ENCODE measurements around the gene GSTO2.

Gene GSTO2

DNA sequence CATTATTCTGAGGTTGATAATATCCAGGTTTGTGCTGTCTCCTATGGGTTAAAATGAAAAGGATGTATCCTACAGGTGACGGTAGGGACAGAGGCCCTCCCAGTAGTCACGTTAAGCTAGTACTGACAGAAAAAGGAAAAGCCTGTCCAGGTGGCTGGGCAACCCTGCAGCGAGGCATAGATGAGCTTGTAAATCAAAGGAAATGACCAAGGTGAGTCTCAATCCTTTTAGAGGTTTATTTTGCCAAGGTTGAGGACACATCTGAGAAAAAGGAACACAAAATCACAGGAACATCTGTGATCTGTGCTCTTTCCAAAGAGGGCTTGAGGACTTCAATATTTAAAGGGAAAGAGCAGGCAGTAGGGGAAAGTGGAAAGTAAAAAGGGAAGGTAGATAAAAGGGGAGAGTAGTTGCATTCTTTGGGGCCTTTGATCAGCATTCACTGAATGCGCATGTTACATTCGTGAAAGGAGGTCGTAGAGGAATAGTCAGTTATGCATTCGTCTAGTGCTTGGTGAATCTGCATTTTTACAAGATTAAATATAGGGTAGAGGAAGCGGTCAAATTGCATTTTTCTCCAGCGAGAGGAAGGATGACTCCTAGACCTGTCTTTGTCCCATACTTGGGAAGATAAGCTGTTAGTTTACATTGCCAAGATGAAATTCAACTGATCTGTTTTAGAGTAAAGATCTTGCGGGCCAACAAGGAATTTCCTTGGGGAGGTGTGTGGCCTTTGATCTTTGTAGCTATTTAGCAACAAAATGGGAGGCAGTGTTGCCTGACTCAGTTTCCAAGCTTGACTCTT lies 15.2 kb upstream of the GSTO2 start:
- no peak for DNase-seq

DNA sequence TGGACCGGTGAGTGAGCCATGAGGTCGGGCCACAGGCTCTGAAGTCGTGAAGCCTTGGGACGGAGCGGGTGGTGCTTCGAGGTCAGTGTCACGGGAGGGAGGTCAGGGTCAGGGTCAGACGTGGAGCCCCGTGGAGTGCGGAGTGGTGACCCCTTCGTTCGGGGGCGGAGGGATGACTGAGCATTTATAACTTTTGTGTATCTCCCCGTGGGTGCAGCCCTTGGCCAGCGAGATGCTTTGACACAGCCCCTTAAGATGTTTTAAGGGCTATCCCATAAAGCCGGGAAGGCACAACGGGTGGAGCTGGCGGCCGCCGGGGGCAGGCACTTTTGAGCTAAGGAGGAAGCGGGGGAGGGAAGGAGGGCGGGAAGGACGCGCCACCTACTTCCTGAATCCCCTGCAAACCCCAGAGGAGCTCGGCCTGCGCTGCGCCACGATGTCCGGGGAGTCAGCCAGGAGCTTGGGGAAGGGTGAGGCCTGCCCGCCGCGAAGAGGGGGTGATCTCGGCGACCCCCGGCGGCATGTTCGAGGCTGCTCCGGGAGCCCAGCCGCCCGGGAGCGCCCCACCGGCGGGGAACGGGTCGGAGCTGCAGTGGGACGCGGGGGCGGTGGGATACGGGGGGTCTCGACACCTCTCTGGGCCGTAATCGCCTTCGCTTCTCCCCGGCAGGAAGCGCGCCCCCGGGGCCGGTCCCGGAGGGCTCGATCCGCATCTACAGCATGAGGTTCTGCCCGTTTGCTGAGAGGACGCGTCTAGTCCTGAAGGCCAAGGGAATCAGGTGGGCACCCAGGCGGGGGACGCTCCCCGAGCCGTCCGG lies 14.3 kb upstream of the GSTO2 start, which contains the start of gene GSTO1:
TSS of gene GSTO1 (plus strand) at position 400 of the 818 bp plus-strand sequence. CDS start at position 437, 37 bp downstream.
- DNase-seq = peak in 54 of 58 donors; percentile 4 to 82 (median 57)

DNA sequence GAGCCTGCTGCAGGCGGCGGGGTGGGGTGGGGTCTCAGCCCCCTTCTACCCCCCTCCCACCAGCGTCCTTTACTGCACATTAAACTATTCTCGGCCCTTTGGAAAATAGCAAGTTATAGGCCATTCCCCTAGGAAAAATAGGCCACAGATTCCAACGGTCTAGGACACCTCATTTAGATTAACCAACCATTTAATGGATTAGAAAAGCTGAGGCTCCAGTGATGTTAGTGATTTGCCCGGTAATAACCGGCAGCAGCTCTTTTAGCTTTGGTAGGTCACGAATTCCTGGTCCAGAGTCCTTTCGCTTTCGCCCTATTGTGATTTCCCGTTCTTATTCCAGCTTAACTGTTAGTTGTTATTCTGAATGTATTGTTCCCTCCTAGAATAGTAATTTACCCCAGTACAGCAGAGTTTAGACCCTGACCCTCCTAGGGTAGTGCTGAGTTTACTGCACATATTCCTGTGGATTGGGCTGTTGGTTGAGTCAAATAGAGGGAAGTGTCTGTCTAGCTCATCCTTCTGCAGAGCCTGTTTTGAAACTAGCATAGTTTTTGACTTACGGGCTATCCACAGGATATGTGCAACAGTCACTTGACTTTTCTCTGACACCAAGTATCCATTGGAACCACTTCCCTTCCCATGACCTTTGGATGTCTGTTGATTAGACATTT lies 13.5 kb upstream of the GSTO2 start:
- DNase-seq = peak in 14 of 58 donors; percentile 4 to 59 (median 35)

DNA sequence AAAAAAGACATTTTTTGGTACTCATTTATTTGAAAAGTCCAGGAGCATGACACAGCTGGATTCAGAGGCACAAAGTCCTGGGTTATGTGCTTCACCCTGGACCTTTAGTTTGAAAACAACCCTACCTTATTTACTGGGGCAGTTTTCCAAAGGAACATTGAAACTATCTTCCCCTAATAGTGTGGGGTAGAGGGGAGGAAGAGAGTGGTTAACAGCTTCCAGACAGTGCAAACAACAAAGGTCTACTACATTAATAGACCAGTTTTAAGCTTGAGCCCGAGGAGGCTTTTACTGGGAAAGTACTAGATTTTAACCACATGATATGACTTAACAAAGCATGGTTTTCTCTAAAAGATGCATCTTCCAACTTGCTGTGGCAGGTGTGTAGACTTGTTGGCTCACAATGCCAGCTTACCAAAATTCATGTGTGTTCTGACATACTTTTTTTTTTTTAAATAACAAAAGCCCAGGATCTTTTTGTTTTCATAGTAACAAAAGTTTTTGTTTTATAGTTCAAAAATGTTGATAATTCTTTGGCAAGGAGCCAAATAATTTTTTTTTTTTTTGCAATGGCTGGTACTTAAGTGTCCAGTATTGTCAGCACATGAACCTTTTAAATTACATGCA lies 12.5 kb upstream of the GSTO2 start:
- DNase-seq = no peak

DNA sequence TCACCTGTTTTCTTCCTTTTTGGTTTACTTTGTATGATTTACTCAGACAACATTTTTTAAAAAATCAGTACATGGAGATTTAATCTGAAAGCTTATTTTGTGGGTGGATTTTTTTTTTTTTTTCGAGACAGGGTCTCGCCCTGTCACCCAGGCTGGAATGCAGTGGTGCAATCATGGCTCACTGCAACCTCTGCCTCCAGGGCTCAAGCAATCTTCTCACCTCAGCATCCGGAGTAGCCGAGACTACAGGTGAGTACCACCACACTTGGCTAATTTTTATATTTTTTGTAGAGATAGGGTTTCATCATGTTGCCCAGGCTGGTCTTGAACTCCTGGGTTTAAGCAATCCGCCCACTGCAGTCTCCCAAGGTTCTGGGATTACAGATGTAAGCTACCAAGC lies 11.7 kb upstream of the GSTO2 start:
- no peak for DNase-seq

DNA sequence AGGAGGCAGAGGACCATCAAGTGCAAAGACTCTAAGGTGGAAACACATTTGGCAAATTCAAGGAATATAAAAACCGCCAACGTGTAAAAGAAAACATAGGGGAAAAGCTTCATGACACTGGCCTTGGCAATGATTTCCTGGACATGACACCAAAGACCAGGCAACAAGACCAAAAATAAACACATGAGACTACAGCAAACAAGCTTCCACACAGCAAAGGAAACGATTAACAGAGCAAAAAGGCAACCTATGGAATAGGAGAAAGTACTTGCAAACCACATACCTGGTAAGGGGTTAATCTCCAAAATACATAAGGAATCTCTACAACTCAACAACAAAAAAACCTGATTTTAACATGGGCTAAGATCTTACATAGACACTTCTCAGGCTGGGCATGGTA lies 10.8 kb upstream of the GSTO2 start:
- DNase-seq = no peak

DNA sequence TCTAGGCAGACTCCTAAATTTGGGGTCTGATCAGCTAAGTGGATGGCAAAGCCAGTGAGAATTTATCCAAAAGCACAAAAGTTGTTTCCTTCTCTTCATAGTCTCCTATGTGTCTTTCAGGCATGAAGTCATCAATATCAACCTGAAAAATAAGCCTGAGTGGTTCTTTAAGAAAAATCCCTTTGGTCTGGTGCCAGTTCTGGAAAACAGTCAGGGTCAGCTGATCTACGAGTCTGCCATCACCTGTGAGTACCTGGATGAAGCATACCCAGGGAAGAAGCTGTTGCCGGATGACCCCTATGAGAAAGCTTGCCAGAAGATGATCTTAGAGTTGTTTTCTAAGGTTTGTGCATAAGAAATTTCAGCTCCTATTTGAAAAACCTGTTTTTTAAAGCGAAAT lies 9.5 kb upstream of the GSTO2 start:
- no peak for DNase-seq

DNA sequence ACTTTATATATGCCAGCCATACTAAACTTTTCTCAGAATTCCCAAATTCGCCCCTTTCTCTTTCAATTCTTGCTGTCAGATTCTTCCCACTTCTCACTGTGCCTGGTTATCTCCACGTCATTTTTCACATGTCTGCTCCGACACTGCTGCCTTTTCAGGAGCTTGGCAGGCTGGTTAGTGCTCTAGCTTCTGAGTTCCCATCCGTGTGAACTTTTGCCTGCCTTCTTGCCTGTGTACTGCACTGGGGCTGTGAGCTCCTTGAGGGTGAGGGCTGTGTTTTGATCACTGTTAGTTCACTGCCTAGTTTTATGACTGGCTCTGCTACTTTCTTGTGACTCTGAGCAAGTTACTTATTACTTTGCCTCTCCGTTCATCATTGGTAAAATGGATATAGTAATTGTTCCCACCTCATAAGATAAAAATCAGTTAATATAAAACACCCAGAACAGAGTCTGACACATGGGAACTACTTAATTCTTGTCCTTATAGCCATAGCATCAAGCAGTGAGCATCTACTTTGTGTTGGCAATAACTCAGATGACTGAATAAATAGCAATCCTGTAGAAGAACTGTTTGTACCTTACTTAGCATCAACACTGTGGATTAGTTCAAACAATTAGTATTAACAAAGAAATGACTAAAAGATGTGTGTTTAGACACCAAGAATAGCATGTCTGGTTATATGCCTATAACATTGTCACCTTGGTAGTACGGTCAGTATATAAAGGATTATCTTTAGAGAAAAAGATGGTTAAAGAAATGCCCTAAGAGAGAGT lies 8.8 kb upstream of the GSTO2 start:
- DNase-seq = no peak

DNA sequence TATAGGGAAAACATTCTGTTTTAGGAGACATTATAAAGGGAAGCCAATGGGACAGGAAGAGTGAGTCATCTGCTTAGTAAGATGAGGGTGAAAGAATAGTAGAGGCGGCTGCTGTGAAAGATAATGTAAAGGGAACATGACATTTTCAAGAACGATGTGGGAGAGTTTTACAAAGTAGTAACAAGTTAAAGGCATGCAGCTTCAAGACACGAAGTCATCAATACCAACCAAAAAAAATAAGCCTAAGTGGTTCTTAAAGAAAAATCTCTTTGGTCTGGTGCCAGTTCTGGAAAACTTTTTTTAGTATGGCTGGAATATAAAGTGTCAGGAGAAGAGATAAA lies 8.2 kb upstream of the GSTO2 start:
- DNase-seq = peak in 2 of 58 donors; percentile 11 to 16

DNA sequence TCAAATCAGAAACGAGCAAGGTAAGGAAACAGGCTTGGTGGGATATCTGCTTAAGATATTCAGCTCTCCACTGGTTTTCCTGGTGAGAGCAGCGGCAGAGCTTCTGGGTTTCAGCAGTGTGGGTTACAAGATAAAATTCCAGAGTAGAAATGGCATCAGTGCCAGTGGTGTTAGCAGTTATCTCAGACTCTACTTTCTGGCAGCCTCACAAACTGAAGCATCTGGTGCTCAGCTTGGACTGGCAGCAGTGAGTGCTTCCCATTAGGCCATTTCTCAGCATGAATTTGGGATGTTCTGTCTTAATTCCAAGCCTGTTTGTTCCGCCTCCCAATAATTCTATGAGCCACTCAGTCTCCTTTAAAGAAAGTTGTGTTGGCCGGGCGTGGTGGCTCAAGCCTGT lies 6.9 kb upstream of the GSTO2 start:
- peak in 3 of 58 donors; percentile 13 to 17 (median 13) for DNase-seq

DNA sequence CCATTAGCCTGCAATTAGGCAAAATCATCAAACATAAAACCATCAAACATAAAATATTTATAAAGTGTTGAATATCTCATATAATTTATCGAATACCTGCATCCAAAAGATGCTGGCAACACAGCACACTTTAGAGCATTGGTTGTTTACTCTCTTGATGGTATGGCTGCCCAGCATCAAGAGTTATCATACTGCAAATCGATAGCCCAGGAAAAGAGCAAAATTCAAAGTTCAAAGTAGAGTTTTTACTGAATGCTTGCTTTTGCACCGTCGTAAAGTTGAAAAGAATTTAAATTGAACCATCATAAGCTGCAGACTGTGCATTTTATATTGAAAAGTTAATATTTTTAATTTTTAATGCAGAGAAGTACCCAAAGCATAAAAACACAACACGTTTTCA lies 4.2 kb upstream of the GSTO2 start:
- no peak for DNase-seq

DNA sequence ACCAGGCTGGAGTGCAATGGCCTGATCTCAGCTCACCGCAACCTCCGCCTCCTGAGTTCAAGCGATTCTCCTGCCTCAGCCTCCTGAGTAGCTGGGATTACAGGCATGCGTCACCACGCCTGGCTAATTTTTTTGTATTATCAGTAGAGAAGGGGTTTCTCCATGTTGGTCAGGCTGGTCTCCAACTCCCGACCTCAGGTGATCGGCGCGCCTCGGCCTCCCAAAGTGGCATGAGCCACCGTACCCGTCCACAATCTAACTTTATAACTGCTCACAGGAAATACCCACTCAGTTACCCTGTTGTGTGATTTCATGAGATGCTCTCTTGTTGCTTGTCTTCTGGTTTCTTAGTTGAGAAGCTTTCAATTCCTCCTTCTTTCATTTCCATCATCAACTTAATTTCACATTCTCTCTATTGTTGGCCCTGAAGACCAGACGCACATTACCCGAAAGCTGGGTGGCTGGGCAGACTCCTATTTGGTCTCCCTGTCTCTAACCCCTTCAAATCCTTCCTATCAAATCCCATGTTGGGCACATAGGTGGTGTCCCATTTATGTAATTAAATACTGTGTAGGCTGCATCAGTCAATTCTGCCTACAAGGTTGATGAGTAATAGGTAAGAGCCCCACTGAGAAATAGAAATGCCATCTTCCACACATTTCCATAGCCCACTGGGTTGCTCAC lies 1.1 kb upstream of the GSTO2 start:
- DNase-seq = no peak

DNA sequence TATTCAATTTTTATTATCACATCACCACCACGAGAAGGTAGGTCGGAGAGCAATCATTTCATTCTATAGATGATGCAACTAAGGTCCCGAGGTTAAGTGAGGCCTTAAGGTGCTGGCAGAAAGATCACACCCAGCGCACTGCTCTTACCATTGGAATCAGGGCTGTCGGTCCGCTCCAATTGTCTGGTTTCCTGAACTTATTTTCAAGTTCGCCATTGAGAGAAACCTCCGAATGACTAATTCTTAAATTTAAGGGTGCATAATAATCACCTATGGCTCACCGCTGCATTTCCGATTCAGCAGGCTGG lies 625 bp upstream of the GSTO2 start:
- DNase-seq = peak in 1 of 58 donors; percentile 63

DNA sequence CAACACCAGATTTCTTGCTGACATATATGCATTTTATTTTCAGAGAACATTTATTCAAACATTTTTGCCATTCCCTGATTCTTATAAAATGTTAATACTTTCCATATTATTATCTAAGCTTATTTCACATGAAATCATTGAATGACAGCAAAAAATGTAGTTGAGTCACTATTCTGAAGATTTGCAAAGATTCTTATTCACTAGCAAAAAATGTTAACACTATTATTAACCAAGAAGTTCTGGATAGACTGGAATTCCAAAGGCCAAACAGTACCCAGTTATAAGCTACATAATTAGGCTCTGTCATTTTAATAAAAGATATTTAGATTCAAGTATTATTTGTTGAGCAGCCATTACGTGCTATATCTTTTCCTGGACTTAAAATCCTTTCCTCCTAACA lies 4.3 kb downstream of the GSTO2 start:
- no peak for DNase-seq

DNA sequence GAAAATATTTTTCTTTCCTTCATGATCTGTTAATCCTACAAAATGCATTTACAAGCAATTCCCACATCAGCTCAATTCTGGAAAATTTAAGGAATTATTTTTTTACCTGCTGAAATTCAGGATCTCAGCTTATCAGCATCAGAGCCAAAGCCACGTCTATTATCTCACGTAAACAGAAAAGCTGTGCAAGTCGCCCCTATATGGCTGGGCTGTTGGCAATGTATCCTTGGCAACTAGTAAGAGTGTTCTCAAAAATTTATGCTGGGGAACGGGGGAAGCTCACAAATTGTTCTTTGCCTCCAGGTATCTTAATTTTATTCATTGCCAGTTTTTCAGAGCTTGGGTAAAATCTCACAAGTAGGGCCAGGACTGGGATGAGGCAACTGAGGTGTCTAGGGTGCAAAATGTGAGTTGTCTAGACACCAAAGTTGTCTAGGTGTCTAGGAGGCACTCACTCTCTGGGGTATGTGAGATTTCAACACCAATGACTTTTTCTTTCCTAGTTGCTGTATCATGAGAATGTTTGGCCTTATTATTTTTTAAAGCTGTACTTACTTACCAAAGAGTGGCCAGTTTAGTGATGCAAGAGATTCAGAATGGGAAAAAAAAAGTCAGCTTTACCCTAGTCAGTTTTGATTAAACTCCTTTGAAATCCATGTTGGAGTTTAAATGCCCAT lies 5.1 kb downstream of the GSTO2 start:
- no peak for DNase-seq

DNA sequence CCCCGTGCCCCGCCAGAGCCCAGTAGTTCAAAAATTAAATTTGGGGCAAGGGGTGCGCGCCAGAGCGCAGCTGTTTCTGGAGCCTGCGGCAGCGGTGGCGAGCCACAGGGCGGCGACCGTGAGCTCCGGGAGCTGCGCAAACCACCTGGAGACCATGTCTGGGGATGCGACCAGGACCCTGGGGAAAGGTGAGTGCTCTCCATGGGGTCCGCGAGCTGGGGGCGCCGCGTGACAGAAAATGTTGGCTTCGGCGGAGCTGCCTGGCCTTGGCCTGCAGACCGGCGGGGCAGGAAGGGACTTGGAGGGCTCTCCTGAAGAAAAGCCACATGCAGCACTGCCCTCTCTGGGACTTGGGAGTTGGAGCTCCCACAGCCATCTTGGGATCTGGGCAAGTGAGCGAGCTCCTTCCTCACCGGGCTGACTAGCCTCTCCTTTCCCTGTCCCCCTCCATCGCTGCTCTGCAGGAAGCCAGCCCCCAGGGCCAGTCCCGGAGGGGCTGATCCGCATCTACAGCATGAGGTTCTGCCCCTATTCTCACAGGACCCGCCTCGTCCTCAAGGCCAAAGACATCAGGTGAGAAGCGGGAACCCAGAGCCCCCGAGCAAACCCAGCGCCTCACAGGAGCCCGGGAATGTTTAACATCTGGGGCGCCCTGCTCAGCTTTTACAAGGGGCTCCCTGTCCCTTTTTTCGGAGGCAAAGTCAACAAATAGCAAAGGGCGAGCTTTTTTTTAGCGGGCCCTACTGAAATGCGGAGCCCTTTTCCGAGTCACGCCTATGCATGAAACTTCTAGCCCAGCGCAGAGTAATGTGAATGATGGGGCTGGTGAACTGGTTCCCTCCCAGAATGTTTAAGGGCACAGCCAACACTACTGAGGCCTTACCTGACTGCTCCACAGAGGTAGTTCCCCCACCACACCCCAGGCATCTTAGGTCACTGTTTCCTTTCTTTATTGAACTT lies 6.1 kb downstream of the GSTO2 start:
- peak in 47 of 58 donors; percentile 10 to 79 (median 36) for DNase-seq

DNA sequence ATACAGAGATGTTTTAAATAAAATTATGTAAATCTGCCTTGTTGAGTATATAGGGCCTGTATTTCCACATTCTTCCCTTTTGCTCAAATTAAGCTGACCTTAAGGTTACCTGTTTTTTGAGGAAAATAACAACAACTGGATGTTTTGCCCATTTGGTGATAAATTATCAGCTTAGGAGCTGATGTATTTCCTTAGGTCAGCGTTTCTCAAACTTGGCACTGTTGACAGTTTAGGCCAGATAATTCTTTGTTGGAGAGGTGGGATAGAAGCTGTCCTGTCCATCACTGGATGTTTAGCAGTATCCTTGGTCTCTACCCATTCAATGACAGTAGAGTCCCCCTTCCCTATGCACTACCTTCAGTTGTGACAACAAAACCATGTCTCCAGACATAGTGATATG lies 7.2 kb downstream of the GSTO2 start:
- no peak for DNase-seq

DNA sequence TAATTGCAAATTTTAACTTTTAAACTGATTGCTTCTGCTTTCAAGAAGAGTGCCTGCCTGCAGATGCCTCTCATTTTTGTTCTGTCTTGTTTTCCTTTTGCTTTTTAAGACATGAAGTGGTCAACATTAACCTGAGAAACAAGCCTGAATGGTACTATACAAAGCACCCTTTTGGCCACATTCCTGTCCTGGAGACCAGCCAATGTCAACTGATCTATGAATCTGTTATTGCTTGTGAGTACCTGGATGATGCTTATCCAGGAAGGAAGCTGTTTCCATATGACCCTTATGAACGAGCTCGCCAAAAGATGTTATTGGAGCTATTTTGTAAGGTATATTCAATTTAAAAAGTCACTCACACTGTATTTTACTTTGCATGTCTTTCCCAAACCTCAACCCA lies 8.8 kb downstream of the GSTO2 start:
- DNase-seq = no peak

Measured in anterior cingulate cortex (tissue), 58 donors.